ENCODE results near the gene KRTAP10-10.
"Not testable (repeated sequence)": the region's sequence is repeated elsewhere in the genome, so short reads cannot be mapped to it uniquely, and the experiment has no call there.

Gene KRTAP10-10

GRCh38 chr21:44603109-44603875 lies 33.9 kb upstream of the KRTAP10-10 start:
- DNase-seq (ENCODE audit: low spot score) = no peak

GRCh38 chr21:44603911-44604310 lies 33.2 kb upstream of the KRTAP10-10 start:
- no peak for DNase-seq (ENCODE audit: low spot score)

DNA sequence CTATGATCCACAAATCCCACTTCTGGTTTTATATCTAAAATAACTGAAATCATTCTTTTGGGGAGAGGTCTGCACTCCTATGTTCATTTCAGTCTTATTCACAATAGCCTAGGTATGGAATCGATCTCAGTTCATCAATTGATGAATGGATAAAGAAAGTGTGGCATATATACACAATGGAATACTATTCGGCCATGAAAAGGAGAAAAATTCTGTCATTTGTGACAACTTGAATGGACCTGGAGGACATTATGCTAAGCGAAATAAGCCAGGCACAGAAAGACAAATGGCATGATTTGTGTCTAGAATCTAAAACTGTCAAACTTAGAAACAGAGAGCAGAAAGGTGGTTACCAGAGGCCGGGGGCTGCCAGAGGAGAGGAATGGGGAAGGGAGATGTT lies 30.7 kb upstream of the KRTAP10-10 start:
- no peak for DNase-seq (ENCODE audit: low spot score)

DNA sequence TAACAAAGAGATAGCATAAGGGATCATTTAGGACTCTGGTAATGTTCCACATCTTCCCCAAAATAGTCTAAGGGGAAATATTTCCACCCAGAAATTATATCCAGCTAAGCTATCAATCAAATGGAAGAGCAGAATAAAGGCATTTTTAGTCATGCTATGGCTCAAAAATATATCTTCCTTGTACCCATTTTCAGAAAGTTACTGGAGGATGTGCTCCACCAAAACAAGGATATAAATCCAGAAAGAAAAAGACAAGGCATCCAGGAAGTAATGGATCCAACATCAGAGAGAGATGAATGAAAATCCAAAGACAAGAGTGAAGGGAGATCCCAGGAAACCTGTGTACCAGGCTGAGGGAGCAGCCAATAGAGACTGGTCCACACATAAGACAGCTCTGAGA lies 28.0 kb upstream of the KRTAP10-10 start:
- no peak for DNase-seq (ENCODE audit: low spot score)

DNA sequence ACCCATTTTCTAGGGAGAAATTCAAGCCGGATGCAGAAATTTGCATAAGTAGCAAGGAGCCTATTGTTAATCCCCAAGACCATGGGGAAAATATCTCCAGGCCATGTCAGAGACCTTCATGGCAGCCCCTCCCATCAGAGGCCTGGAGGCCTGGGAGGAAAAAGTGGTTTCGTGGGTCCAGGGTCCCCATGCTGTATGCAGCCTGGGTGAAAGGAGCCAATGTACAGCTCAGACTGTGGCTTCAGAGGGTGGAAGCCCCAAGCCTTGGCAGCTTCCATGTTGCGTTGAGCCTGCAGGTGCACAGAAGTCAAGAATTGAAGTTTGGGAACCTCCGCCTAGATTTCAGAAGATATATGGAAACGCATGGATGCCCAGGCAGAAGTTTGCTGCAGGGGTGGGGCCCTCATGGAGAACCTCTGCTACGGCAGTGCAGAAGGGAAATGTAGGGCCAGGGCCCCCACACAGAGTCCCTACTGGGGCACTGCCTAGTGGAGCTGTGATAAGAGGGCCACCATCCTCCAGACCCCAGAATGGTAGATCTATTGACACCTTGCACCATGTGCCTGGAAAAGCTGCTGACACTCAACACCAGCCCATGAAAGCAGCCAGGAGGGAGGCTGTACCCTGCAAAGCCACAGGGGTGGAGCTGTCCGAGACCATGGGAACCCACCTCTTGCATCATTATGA lies 26.9 kb upstream of the KRTAP10-10 start:
- not testable (repeated sequence) for DNase-seq (ENCODE audit: low spot score)

DNA sequence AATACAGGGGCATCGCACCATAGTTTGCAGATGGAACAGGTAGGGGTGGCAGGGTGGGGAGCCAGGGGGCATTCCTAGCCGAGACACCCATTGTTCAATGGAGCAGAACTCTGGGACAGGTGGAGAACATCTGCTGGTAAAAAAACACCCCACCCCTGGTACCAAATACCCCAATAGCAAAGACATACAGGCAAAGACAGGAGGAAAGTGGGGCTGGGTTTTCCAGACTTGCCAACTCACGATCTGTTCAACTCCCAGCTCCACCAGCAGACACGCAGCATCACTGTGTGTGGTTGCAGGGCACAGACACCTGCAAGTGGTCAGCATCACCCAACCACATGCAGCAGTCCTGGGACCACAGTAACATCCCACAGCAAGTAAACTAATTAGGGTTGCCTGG lies 25.6 kb upstream of the KRTAP10-10 start:
- DNase-seq (ENCODE audit: low spot score) = no peak

DNA sequence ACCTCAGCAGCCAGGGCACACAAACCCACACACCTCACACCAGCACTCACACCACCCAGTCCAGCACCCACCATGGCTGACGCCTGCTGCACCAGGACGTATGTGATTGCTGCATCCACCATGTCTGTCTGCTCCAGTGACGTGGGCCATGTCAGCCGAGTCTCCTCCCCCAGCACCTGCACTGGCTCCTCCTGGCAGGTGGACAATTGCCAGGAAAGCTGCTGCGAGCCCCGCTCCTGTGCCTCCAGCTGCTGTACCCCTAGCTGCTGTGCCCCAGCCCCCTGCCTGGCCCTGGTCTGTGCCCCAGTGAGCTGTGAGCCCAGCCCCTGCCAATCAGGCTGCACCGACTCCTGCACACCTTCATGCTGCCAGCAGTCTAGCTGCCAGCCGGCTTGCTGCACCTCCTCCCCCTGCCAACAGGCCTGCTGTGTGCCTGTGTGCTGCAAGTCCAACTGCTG lies 25.1 kb upstream of the KRTAP10-10 start, which contains the start of gene KRTAP10-8:
Gene KRTAP10-8 (plus strand): TSS at position 51 of the 458 bp plus-strand sequence. CDS start 22 bp downstream, at position 73.
- DNase-seq (ENCODE audit: low spot score) = no peak

GRCh38 chr21:44612669-44613229 lies 24.4 kb upstream of the KRTAP10-10 start:
- no peak for DNase-seq (ENCODE audit: low spot score)

DNA sequence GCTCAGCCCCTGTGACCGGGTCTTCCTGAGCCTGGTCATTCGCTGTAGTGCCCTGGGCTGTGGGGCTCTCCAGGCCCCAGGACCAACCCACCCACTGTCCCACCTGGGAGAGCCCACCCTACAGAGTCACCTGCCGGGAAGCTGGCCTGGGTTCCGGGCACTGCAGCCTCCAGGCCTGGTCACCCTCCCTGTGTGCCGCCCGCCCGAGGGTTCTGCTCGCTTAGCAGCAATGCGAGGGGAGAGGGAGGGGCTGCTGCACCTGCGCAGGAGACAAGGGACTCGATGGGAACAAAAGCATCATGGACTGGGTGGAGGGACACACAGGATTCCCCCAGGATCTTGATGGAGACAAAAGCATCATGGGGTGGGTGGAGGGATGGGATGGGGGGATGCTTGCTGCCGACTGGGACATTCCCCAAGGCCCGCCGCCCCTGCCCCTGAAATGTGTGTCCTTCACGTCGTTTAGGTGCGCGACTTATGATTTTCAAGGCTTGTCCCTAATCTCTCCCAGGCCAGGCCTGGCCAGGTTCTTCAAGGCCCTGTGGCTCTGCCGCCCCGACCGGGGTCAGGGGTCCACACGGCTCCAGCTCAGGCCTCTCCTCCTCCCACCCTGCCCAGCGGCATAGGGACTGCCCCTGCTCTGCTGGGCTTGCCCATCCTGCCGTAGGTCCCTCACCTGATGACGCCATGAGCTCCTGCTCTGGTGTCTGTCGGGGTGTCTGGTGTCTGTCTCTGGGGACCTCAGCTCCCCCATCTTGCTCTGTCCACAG lies 23.6 kb upstream of the KRTAP10-10 start:
- DNase-seq (ENCODE audit: low spot score) = no peak

DNA sequence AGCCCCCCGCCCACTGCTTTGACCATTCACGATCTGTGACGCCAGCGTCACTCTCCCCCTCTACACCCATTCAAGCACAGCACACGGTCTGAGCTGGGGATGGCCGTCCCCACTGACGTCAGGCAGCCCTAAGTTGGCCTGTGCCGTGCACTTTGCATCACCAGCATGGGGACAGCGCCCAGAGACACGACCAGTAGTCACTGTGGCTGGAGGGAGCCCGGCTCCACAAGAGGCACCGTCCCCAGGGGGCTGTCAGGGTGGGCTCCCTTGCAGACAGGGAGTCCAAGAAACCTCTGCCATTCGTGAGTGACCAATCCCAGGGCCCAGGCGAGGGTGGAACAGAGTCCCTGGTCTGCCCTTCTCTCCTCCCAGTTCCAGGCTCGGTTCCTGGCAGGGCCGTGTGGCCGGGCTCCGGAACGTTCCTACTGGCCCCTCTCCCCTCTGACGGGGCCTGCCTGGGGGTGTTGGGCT lies 23.0 kb upstream of the KRTAP10-10 start:
- DNase-seq (ENCODE audit: low spot score) = no peak

GRCh38 chr21:44614961-44615391 lies 22.2 kb upstream of the KRTAP10-10 start:
- no peak for DNase-seq (ENCODE audit: low spot score)

GRCh38 chr21:44615466-44615865 lies 21.7 kb upstream of the KRTAP10-10 start:
- no peak for DNase-seq (ENCODE audit: low spot score)

GRCh38 chr21:44615911-44616590 lies 21.1 kb upstream of the KRTAP10-10 start:
- DNase-seq (ENCODE audit: low spot score) = no peak

- no peak for DNase-seq (ENCODE audit: low spot score)
These were observed 20.6 kb upstream of the KRTAP10-10 start for GRCh38 chr21:44616591-44616926.

DNA sequence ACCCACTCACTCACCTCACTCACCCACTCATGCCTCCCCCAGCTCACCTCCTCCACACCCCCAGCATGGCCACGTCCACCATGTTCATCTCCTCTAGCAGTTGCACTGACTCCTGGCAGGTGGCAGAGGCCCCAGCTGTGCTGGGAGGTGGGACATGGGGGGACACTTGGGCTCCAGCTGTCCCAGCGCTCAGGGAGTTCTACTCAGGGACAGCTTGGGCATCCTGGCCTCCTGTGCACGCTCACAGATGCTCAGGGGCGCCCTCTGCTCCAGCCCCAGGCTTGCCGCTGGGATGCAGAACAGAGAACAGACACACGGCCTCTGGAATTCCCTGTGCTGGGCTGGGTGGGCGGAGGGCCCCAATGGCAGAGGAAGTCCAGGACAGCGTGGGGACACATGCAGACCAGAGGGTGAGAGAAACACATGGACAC lies 20.1 kb upstream of the KRTAP10-10 start:
- no peak for DNase-seq (ENCODE audit: low spot score)

DNA sequence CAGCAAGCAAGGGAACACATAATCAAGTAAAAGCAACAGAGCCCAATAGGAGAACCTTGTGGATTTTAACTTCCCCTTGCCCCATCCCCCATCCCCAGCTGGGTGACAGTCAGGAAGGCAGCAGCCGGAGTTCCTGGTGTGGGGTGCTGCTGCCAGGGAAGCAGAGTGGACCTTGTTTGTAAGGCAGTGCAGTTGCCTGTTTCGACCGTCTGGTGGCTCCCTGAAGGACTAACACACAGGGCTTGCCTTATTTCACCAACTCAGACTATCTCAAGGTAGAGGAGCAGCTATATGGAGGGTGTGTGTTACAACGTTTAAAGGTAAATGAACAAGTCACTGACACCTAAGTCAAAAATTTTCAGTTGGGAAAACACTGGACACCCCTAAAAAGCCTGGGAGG lies 18.7 kb upstream of the KRTAP10-10 start:
- DNase-seq (ENCODE audit: low spot score) = peak; percentile 14

- DNase-seq (ENCODE audit: low spot score) = no peak
These were observed 18.2 kb upstream of the KRTAP10-10 start for GRCh38 chr21:44618909-44619308.

GRCh38 chr21:44619886-44620285 lies 17.3 kb upstream of the KRTAP10-10 start:
- DNase-seq (ENCODE audit: low spot score) = no peak

DNA sequence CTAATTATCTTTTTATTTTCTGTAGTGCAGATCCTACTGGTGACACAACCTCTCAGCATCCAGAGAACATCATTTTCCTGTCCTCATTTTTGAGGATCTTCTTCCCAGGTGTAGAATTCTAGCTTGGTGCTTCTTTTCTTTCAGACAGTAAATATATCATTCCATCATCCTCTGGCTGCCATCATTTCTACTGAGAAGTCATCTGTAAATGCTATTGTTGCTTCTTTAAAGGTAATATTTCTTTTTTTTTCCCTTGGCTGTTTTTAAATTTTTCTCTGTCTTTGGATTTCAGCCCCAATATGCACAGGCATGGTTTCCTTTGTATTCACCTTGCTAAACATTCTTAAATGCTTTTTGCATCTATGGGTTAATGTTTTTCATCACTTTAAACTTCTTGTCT lies 13.6 kb upstream of the KRTAP10-10 start:
- DNase-seq (ENCODE audit: low spot score) = no peak

- no peak for DNase-seq (ENCODE audit: low spot score)
These were observed 11.4 kb upstream of the KRTAP10-10 start for GRCh38 chr21:44625756-44626155.

GRCh38 chr21:44626262-44626661 lies 10.9 kb upstream of the KRTAP10-10 start:
- DNase-seq (ENCODE audit: low spot score) = no peak

All from hepatic stellate cell (primary cell).